H9 (cell line): ENCODE measurements around the gene DLG1. TPM values are rescaled to one million over a fixed set of nuclear protein-coding genes. Genes with fewer than 3 reads are reported as not detected.

Experiments used
- DNase-seq: peaks from one replicate; pipeline ENCODE4 v3.0.0-alpha.2; 2017
- H2AFZ ChIP-seq: one replicate; pipeline ENCODE4 v1.6.1; 2013; ENCODE audit warnings: mild to moderate bottlenecking, low read length, control low read depth, moderate library complexity
- H2AK5ac ChIP-seq: 2 replicates; pipeline ENCODE4 v1.6.1; 2013; ENCODE audit warnings: low read length, control low read depth, mixed read lengths; ENCODE audit not compliant: insufficient read length
- H2BK120ac ChIP-seq: one replicate; pipeline ENCODE4 v1.6.1; 2013; ENCODE audit warnings: low read depth, mild to moderate bottlenecking, low read length, control low read depth, inconsistent platforms; ENCODE audit not compliant: poor library complexity, severe bottlenecking
- H2BK12ac ChIP-seq: 2 replicates; pipeline ENCODE4 v1.6.1; 2013; ENCODE audit warnings: low read length, control low read depth, mixed read lengths, low read depth; ENCODE audit not compliant: insufficient read length
- H2BK15ac ChIP-seq: 2 replicates; pipeline ENCODE4 v1.6.1; 2013; ENCODE audit warnings: low read depth, low read length, control low read depth
- H2BK20ac ChIP-seq: one replicate; pipeline ENCODE4 v1.6.1; 2013; ENCODE audit warnings: low read depth, mild to moderate bottlenecking, low read length, control low read depth, inconsistent platforms; ENCODE audit not compliant: poor library complexity, severe bottlenecking
- H2BK5ac ChIP-seq: 2 replicates; pipeline ENCODE4 v1.6.1; 2013; ENCODE audit warnings: low read length, control low read depth, mixed read lengths; ENCODE audit not compliant: insufficient read length
- H3K14ac ChIP-seq: 2 replicates; pipeline ENCODE4 v1.6.1; 2013; ENCODE audit warnings: low read length, control low read depth; ENCODE audit not compliant: insufficient read depth
- H3K18ac ChIP-seq: 2 replicates; pipeline ENCODE4 v1.6.1; 2013; ENCODE audit warnings: low read depth, mild to moderate bottlenecking, mixed read lengths, low read length, control low read depth; ENCODE audit not compliant: insufficient read length
- H3K23ac ChIP-seq: 2 replicates; pipeline ENCODE4 v1.6.1; 2013; ENCODE audit warnings: low read length, control low read depth, mixed read lengths, low read depth; ENCODE audit not compliant: insufficient read length
- H3K23me2 ChIP-seq: 2 replicates; pipeline ENCODE4 v1.6.1; 2013; ENCODE audit warnings: low read depth, mild to moderate bottlenecking, mixed read lengths, low read length, control low read depth; ENCODE audit not compliant: insufficient read length, poor library complexity, severe bottlenecking
- H3K27ac ChIP-seq: 2 replicates; pipeline ENCODE4 v1.5.1; 2013; ENCODE audit warnings: low read length, control low read depth, mixed read lengths, low read depth; ENCODE audit not compliant: insufficient read length
- H3K27me3 ChIP-seq: 2 replicates; pipeline ENCODE4 v1.6.1; 2013; ENCODE audit warnings: low read length, control low read depth, inconsistent platforms; ENCODE audit not compliant: insufficient read depth
- H3K4ac ChIP-seq: 2 replicates; pipeline ENCODE4 v1.6.1; 2013; ENCODE audit warnings: low read depth, mild to moderate bottlenecking, control low read depth, inconsistent platforms, low read length, moderate library complexity
- H3K4me1 ChIP-seq: 2 replicates; pipeline ENCODE4 v1.6.1; 2013; ENCODE audit warnings: low read length, control low read depth, inconsistent platforms; ENCODE audit not compliant: insufficient read depth
- H3K4me2 ChIP-seq: 2 replicates; pipeline ENCODE4 v1.6.1; 2013; ENCODE audit warnings: low read length, control low read depth, mixed read lengths; ENCODE audit not compliant: insufficient read length, insufficient read depth
- H3K56ac ChIP-seq: 2 replicates; pipeline ENCODE4 v1.6.1; 2013; ENCODE audit warnings: low read depth, mild to moderate bottlenecking, mixed read lengths, low read length, control low read depth; ENCODE audit not compliant: insufficient read length
- H3K79me1 ChIP-seq: 2 replicates; pipeline ENCODE4 v1.6.1; 2013; ENCODE audit warnings: low read depth, mild to moderate bottlenecking, moderate library complexity, low read length, control low read depth, inconsistent platforms; ENCODE audit not compliant: insufficient read depth, poor library complexity, severe bottlenecking
- H3K79me2 ChIP-seq: 2 replicates; pipeline ENCODE4 v1.6.1; 2013; ENCODE audit warnings: low read length, control low read depth, inconsistent platforms; ENCODE audit not compliant: insufficient read depth
- H3K9ac ChIP-seq: 2 replicates; pipeline ENCODE4 v1.6.1; 2013; ENCODE audit warnings: low read length, control low read depth, mixed read lengths; ENCODE audit not compliant: insufficient read length; ENCODE audit errors: extremely low read depth
- H3K9me3 ChIP-seq: one replicate; pipeline ENCODE4 v1.6.1; 2013; ENCODE audit warnings: low read depth, low read length, inconsistent platforms; ENCODE audit not compliant: control insufficient read depth
- H3T11ph ChIP-seq: one replicate; pipeline ENCODE4 v1.6.1; 2013; ENCODE audit warnings: mild to moderate bottlenecking, low read length, control low read depth, inconsistent platforms
- H4K20me1 ChIP-seq: one replicate; pipeline ENCODE4 v1.6.1; 2013; ENCODE audit not compliant: control insufficient read depth, insufficient read length, insufficient read depth
- H4K5ac ChIP-seq: 2 replicates; pipeline ENCODE4 v1.6.1; 2013; ENCODE audit warnings: low read depth, mild to moderate bottlenecking, mixed read lengths, low read length, control low read depth; ENCODE audit not compliant: insufficient read length
- H4K8ac ChIP-seq: replicated peaks from 2 replicates; pipeline ENCODE4 v1.6.1; 2013; ENCODE audit warnings: low read length, control low read depth, mixed read lengths, low read depth; ENCODE audit not compliant: insufficient read length
- H4K91ac ChIP-seq: 2 replicates; pipeline ENCODE4 v1.6.1; 2013; ENCODE audit warnings: low read depth, mild to moderate bottlenecking, moderate library complexity, mixed read lengths, low read length, control low read depth; ENCODE audit not compliant: insufficient read length
- H3K27ac Mint-ChIP-seq, 3 experiments: 2 replicates in 2 of 3; 3 replicates in 1 of 3; pipeline ENCODE4 v1.8.0; 2020 to 2021; ENCODE audit warnings: mixed read lengths in 3 of 3, mild to moderate bottlenecking in 1 of 3, moderate library complexity in 1 of 3
- H3K27me3 Mint-ChIP-seq: 2 replicates; pipeline ENCODE4 v1.8.0; 2021; ENCODE audit warnings: low read depth, mild to moderate bottlenecking, moderate library complexity, mixed read lengths
- H3K36me3 Mint-ChIP-seq, 3 experiments: 2 replicates in 2 of 3; 3 replicates in 1 of 3; pipeline ENCODE4 v1.8.0; 2020 to 2021; ENCODE audit warnings: low read depth in 3 of 3, mixed read lengths in 3 of 3; ENCODE audit not compliant: insufficient read depth in 1 of 3
- H3K4me1 Mint-ChIP-seq, 2 experiments: 2 replicates each; pipeline ENCODE4 v1.8.0; 2020; ENCODE audit warnings: mixed read lengths in 2 of 2
- H3K4me3 Mint-ChIP-seq, 2 experiments: 2 replicates in 1 of 2; 3 replicates in 1 of 2; pipeline ENCODE4 v1.8.0; 2020 to 2021; ENCODE audit warnings: mild to moderate bottlenecking in 2 of 2, mixed read lengths in 2 of 2, moderate library complexity in 1 of 2
- H3K9me3 Mint-ChIP-seq, 2 experiments: 2 replicates in 1 of 2; 3 replicates in 1 of 2; pipeline ENCODE4 v1.8.0; 2020; ENCODE audit warnings: mild to moderate bottlenecking in 2 of 2, mixed read lengths in 2 of 2, moderate library complexity in 1 of 2
- WGBS: extraction: QIAGEN DNeasy Blood & Tissue Kit; methylation state at CpG from one replicate; pipeline ENCODE4 v1.1.7; 2013; ENCODE audit warnings: missing lambda C conversion rate, low lambda C conversion rate, mixed read lengths; ENCODE audit not compliant: insufficient read length; ENCODE audit errors: extremely low coverage; 5-methylcytosine and 5-hydroxymethylcytosine counted together
- total RNA-seq: library from RNA; stranded (reverse); gene quantifications from 2 replicates; pipeline ENCODE4 v1.2.1, GENCODE V29; 2021
- TF ChIP-seq, protein P1 (sequence below): fragments of 200-600 bp; sonication (generic); conservative IDR thresholded peaks from 3 replicates; pipeline ENCODE4 v1.8.0; 2021; ENCODE audit warnings: antibody characterized with exemption, mild to moderate bottlenecking

The DLG1 gene
- total RNA-seq, 1 experiment from 2014 or later: 84.1 TPM

- no peak overlapping the region for H3K4me3 Mint-ChIP-seq
- no peak overlapping the region for H2BK15ac ChIP-seq
- H4K8ac ChIP-seq: no peak overlapping the region
- no peaks in the 10 kb centered on the region for H3K9me3 Mint-ChIP-seq
- no CpG with 5 or more reads among the region's 1 CpG for WGBS
- no peak overlapping the region for H2AK5ac ChIP-seq
- H3K27me3 Mint-ChIP-seq: no peaks in the 10 kb centered on the region
- H2BK120ac ChIP-seq: no peak overlapping the region
- H3K4me1 Mint-ChIP-seq: no peaks in the 10 kb centered on the region
- no peaks in the 10 kb centered on the region for H3K27me3 ChIP-seq
- no peak overlapping the region for H3K27ac Mint-ChIP-seq
- no peak overlapping the region for H3K4me2 ChIP-seq
- no peaks in the 10 kb centered on the region for H3K79me1 ChIP-seq
- H3K14ac ChIP-seq: no peak overlapping the region
- no peak overlapping the region for H2AFZ ChIP-seq
- H3K79me2 ChIP-seq: no peaks in the 10 kb centered on the region
- peaks cover 0 to 16% (median 16%) of the 10 kb centered on the region in 3 experiments; a peak in 5 of 7 replicates for H3K36me3 Mint-ChIP-seq
- no peak overlapping the region for H4K5ac ChIP-seq
- no peak overlapping the region for H3K18ac ChIP-seq
- no peaks in the 10 kb centered on the region for H4K20me1 ChIP-seq
- H3K4ac ChIP-seq: no peak overlapping the region
- no peak overlapping the region for H2BK12ac ChIP-seq
- H2BK5ac ChIP-seq: no peak overlapping the region
- no peak overlapping the region for H3T11ph ChIP-seq
- H3K23me2 ChIP-seq: no peaks in the 10 kb centered on the region
- H3K56ac ChIP-seq: no peak overlapping the region
- no peak overlapping the region for H2BK20ac ChIP-seq
- no peak overlapping the region for H3K23ac ChIP-seq
- H3K9ac ChIP-seq: no peak overlapping the region
- no peaks in the 10 kb centered on the region for H3K9me3 ChIP-seq
- DNase-seq: no peak
- H3K4me1 ChIP-seq: no peaks in the 10 kb centered on the region
- no peak overlapping the region for H4K91ac ChIP-seq
- H3K27ac ChIP-seq: no peak overlapping the region
- TF ChIP-seq, protein P1, sequence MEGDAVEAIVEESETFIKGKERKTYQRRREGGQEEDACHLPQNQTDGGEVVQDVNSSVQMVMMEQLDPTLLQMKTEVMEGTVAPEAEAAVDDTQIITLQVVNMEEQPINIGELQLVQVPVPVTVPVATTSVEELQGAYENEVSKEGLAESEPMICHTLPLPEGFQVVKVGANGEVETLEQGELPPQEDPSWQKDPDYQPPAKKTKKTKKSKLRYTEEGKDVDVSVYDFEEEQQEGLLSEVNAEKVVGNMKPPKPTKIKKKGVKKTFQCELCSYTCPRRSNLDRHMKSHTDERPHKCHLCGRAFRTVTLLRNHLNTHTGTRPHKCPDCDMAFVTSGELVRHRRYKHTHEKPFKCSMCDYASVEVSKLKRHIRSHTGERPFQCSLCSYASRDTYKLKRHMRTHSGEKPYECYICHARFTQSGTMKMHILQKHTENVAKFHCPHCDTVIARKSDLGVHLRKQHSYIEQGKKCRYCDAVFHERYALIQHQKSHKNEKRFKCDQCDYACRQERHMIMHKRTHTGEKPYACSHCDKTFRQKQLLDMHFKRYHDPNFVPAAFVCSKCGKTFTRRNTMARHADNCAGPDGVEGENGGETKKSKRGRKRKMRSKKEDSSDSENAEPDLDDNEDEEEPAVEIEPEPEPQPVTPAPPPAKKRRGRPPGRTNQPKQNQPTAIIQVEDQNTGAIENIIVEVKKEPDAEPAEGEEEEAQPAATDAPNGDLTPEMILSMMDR: no peak
Measured at GRCh38 chr3:197103766-197104165, 194.6 kb downstream of the DLG1 start.
